GM23248 (cell line): ENCODE results near the gene PC. TPM values are rescaled to one million over a fixed set of nuclear protein-coding genes. Genes with fewer than 3 reads are reported as not detected.

Experiments used
- DNase-seq: peaks from one replicate; pipeline ENCODE4 v3.0.0-alpha.2; 2015
- H2AFZ ChIP-seq: fragments of 200-600 bp; sonication (generic); 2 replicates; pipeline ENCODE4 v1.6.1; 2016; ENCODE audit warnings: antibody characterized with exemption
- H3F3A ChIP-seq: fragments of 200-600 bp; sonication (generic); 2 replicates; pipeline ENCODE4 v1.6.1; 2016; ENCODE audit warnings: mild to moderate bottlenecking, antibody characterized with exemption, mixed run types; ENCODE audit not compliant: insufficient read depth
- H3K27ac ChIP-seq: fragments of 200-600 bp; sonication (generic); 2 replicates; pipeline ENCODE4 v1.5.1; 2016; ENCODE audit warnings: mild to moderate bottlenecking
- H3K27me3 ChIP-seq: fragments of 200-600 bp; sonication (generic); replicated peaks from 2 replicates; pipeline ENCODE4 v1.6.1; 2016; ENCODE audit warnings: mild to moderate bottlenecking; ENCODE audit not compliant: insufficient read depth
- H3K36me3 ChIP-seq: fragments of 200-600 bp; sonication (generic); 2 replicates; pipeline ENCODE4 v1.6.1; 2016; ENCODE audit warnings: low read depth, mild to moderate bottlenecking
- H3K4me1 ChIP-seq: fragments of 200-600 bp; sonication (generic); 2 replicates; pipeline ENCODE4 v1.6.1; 2016; ENCODE audit warnings: mild to moderate bottlenecking; ENCODE audit not compliant: insufficient read depth
- H3K4me2 ChIP-seq: fragments of 200-600 bp; sonication (generic); one replicate; pipeline ENCODE4 v1.6.1; 2016; ENCODE audit warnings: mild to moderate bottlenecking; ENCODE audit not compliant: unreplicated experiment
- H3K4me3 ChIP-seq: fragments of 200-600 bp; sonication (generic); 2 replicates; pipeline ENCODE4 v1.5.1; 2016; ENCODE audit warnings: mild to moderate bottlenecking
- H3K79me2 ChIP-seq: fragments of 200-600 bp; sonication (generic); 2 replicates; pipeline ENCODE4 v1.6.1; 2016; ENCODE audit warnings: mild to moderate bottlenecking; ENCODE audit not compliant: insufficient read depth
- H3K9ac ChIP-seq: fragments of 200-600 bp; sonication (generic); 2 replicates; pipeline ENCODE4 v1.6.1; 2016; ENCODE audit warnings: mild to moderate bottlenecking
- H3K9me2 ChIP-seq: fragments of 200-600 bp; sonication (generic); 2 replicates; pipeline ENCODE4 v1.6.1; 2016; ENCODE audit warnings: mixed run types, mild to moderate bottlenecking, moderate library complexity; ENCODE audit not compliant: insufficient read depth
- H3K9me3 ChIP-seq: fragments of 200-600 bp; sonication (generic); one replicate; pipeline ENCODE4 v1.6.1; 2017; ENCODE audit warnings: low read depth
- H4K20me1 ChIP-seq: fragments of 200-600 bp; sonication (generic); 2 replicates; pipeline ENCODE4 v1.6.0; 2016; ENCODE audit not compliant: insufficient read depth
- EZH2 ChIP-seq: fragments of 200-600 bp; sonication (generic); IDR thresholded peaks from 2 replicates; pipeline ENCODE4 v1.6.1; 2018; ENCODE audit warnings: antibody characterized with exemption, mild to moderate bottlenecking; ENCODE audit not compliant: insufficient read depth, poor library complexity, severe bottlenecking
- EZH2phosphoT487 ChIP-seq: fragments of 200-600 bp; sonication (generic); IDR thresholded peaks from 2 replicates; pipeline ENCODE4 v1.6.1; 2018; ENCODE audit warnings: antibody characterized with exemption, moderate library complexity, mild to moderate bottlenecking, low read depth; ENCODE audit not compliant: insufficient read depth
- WGBS, 2 experiments: methylation state at CpG; one replicate each; pipeline ENCODE4 v1.1.6; 2015 to 2017; ENCODE audit warnings: low lambda C conversion rate in 2 of 2, low coverage in 1 of 2; ENCODE audit errors: missing lambda C conversion rate in 2 of 2; 5-methylcytosine and 5-hydroxymethylcytosine counted together
- in situ Hi-C: fragments of 300-500 bp; cut with MboI; formaldehyde crosslinking; loops from 2 replicates; pipeline ENCODE4 v1.15.0; 2020
- polyA plus RNA-seq: library from polyadenylated mRNA; unstranded; fragments of >200 nt; fragmentation: Nextera tagmentation; extraction: Ambion mirVana; gene quantifications from 2 replicates; pipeline ENCODE4 v1.2.1, GENCODE V29; 2016
- total RNA-seq: library from RNA; depleted of rRNA; stranded (reverse); fragments of >200 nt; shearing (Covaris generic); gene quantifications from 2 replicates; pipeline ENCODE4 v1.2.3, GENCODE V29; 2014

The PC gene
- total and polyA plus RNA-seq, 2 experiments from 2014 or later: 16.4 to 16.6 TPM

DNA sequence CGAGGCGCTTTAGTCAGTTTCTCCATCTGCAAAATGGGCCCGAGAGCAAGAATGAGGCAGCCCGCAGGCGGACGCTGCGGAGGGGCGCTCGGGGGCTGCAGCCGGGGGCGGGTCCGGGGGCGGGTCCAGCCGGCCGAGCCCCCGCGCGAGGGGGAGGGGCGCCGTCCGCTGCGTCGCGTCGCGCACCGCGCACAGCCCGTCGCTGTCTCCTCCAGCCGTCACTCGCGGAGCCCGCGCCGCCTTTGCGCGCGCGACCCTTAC lies 282 bp downstream of the PC start:
- peaks cover 19% of the 10 kb centered on the region for H3K4me1 ChIP-seq
- no peaks in the 10 kb centered on the region for H4K20me1 ChIP-seq
- peak overlapping the region; percentile 62 for H2AFZ ChIP-seq
- H3K27me3 ChIP-seq: no peaks in the 10 kb centered on the region
- TF ChIP-seq EZH2: no peak
- no peak for TF ChIP-seq EZH2phosphoT487
- H3K9me2 ChIP-seq: no peaks in the 10 kb centered on the region
- no peaks in the 10 kb centered on the region for H3K36me3 ChIP-seq
- H3K9ac ChIP-seq: peak overlapping the region; percentile 49
- H3K27ac ChIP-seq: peak overlapping the region; percentile 44
- H3K79me2 ChIP-seq: 0 out of 2 replicates have a peak, but pooled peaks cover 3% of the 10 kb centered on the region
- in situ Hi-C loops: no loop called here
- DNase-seq: no peak
- peak overlapping the region; percentile 73 for H3K4me3 ChIP-seq
- WGBS, 2 experiments: 0 to 1% methylated on average over 10 to 27 of the region's 40 CpGs
- no peaks in the 10 kb centered on the region for H3K9me3 ChIP-seq
- H3F3A ChIP-seq: peaks cover 8% of the 10 kb centered on the region; the same call in 1 of the 2 replicates
- H3K4me2 ChIP-seq: peak overlapping the region; percentile 40

DNA sequence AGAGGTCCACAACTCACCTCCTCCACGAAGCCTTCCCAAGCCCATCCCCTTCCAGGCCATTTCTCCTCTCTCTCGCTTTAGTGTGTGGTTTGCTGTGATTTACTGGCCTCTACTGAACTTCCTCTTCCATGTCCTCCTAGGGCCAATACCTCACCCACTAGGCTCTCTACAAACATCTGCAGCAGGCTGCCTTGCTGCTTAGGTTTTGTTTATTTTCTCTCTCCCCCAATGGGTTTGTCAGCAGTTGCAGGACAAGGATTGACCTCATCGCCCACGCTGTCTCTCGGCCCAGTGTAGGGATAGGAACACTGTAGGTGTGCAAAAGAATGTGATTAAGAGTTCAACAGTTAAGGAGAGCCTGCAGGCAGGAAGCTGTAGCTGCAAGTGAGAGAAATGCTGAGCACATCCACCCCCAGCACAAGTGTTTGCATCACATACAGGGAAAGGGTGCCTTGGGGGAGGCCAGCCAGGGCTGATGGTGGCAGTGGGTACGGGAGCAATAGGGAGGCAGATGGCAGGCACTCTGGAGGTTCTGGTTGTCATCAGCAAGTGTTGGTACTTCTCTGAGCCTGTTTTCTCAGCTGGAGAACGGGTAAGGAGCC lies 1.4 kb downstream of the PC start:
- Histone ChIP-seq H3K4me2 (peak overlapping the region; percentile 40), H3K27ac (peak overlapping the region; percentile 44), H3K4me3 (peak overlapping the region; percentile 73), H3K36me3 (no peaks in the 10 kb centered on the region), H4K20me1 (no peaks in the 10 kb centered on the region), H3K4me1 (peaks cover 19% of the 10 kb centered on the region), H3K9me2 (no peaks in the 10 kb centered on the region), H3F3A (peaks cover 8% of the 10 kb centered on the region; the same call in 1 of the 2 replicates), H3K9ac (peak overlapping the region; percentile 49; the same call in 1 of the 2 replicates), H3K27me3 (no peaks in the 10 kb centered on the region), H2AFZ (peak overlapping the region; percentile 19; the same call in 1 of the 2 replicates), H3K9me3 (no peaks in the 10 kb centered on the region), H3K79me2 (0 out of 2 replicates have a peak, but pooled peaks cover 3% of the 10 kb centered on the region)
- peak; percentile 75 for DNase-seq
- TF ChIP-seq EZH2phosphoT487 (no peak), EZH2 (no peak)
- in situ Hi-C loops: no loop called here
- WGBS, 2 experiments: 52 to 54% methylated on average over 7 of the region's 7 CpGs

DNA sequence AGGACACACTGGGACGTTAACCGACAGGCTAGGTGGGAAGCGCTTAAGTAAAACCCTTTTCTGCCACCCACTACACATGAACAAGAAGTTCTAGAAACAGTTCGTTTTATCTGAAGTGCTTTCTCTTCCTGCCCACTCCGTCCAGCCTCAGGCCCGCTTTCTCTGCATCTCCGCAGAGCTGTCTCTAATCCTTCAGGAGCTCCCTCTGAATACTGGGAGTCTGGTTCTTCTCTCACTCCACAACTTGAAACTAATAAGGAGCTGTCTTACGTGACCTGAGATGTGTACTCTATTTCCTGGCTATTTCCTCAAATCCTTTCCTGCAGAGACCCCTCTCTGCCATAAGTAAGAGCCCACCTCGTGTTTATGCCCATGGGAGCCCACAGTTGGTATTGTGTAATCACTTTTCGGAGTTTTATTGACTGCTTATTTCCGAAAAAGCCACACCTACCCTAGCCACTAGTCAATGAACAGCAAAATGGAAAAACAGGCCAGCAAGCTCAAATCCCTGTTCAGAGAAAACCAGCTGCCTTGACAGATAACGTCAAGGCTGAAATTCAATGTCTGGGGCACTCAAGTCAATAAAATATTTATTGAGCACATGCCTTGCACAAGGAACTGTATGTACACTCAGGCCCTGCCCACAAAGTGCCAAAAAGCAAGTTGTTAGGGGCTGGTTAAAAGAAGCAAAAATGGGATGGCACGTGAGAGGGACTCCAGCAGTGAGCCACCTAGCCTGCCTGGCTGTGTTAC lies 4.9 kb downstream of the PC start:
- 0 out of 2 replicates have a peak, but pooled peaks cover 3% of the 10 kb centered on the region for H3K79me2 ChIP-seq
- DNase-seq: no peak
- no peak for TF ChIP-seq EZH2phosphoT487
- no peak for TF ChIP-seq EZH2
- WGBS, 2 experiments: 85 to 88% methylated on average over 13 of the region's 13 CpGs
- H3K36me3 ChIP-seq: no peaks in the 10 kb centered on the region
- no peak overlapping the region for H3K27ac ChIP-seq
- in situ Hi-C loops: no loop called here
- H3K9ac ChIP-seq: no peak overlapping the region
- H3K4me1 ChIP-seq: peaks cover 28% of the 10 kb centered on the region
- H3K9me2 ChIP-seq: no peaks in the 10 kb centered on the region
- H3K4me3 ChIP-seq: no peak overlapping the region
- no peaks in the 10 kb centered on the region for H4K20me1 ChIP-seq
- no peaks in the 10 kb centered on the region for H3K27me3 ChIP-seq
- H3K4me2 ChIP-seq: no peak overlapping the region
- no peak overlapping the region for H2AFZ ChIP-seq
- H3K9me3 ChIP-seq: no peaks in the 10 kb centered on the region
- peaks cover 8% of the 10 kb centered on the region; the same call in 1 of the 2 replicates for H3F3A ChIP-seq

DNA sequence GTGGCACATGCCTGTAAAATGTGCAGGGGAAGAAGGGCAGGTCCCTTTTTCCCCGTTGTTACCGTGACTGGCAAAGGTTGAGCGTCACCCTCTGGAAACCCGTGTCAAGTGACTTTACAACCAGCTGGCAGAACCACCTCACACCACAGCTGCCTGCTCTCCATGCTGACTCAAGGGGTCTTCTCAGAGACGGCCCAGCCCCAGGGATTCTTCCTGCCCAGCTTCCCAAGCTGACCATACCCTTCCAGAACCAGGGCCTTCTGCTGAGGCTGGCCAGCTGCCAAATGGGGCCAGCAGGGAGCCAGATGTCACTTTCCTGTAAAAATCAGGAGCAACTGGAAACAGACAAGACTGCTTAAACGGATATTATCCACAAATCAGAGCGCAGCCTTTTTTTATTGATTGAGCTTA lies 6.3 kb downstream of the PC start:
- no peak for DNase-seq
- WGBS, 2 experiments: 54 to 61% methylated on average over 7 of the region's 7 CpGs
- in situ Hi-C loops: no loop called here
- H4K20me1 ChIP-seq: no peaks in the 10 kb centered on the region
- no peaks in the 10 kb centered on the region for H3K9me2 ChIP-seq
- no peak overlapping the region for H3K4me2 ChIP-seq
- H3K9me3 ChIP-seq: no peaks in the 10 kb centered on the region
- H3F3A ChIP-seq: peaks cover 4% of the 10 kb centered on the region; the same call in 1 of the 2 replicates
- no peak overlapping the region for H2AFZ ChIP-seq
- H3K9ac ChIP-seq: no peak overlapping the region
- no peak for TF ChIP-seq EZH2phosphoT487
- no peak for TF ChIP-seq EZH2
- no peak overlapping the region for H3K4me3 ChIP-seq
- H3K27me3 ChIP-seq: no peaks in the 10 kb centered on the region
- H3K27ac ChIP-seq: no peak overlapping the region
- H3K4me1 ChIP-seq: peaks cover 19% of the 10 kb centered on the region
- 0 out of 2 replicates have a peak, but pooled peaks cover 3% of the 10 kb centered on the region for H3K79me2 ChIP-seq
- H3K36me3 ChIP-seq: no peaks in the 10 kb centered on the region
